Tibial nerve (tissue), 4 donors: ENCODE results near the gene NSDHL.

Experiments used
- CTCF ChIP-seq, 5 experiments: fragments of 200-600 bp in 3 of 5; fragments of 450-650 bp in 2 of 5; sonication (generic) in 3 of 5; IDR thresholded peaks; one replicate each; pipeline ENCODE4 v1.5.1; 2016 to 2019; ENCODE audit warnings: antibody characterized with exemption in 5 of 5, mild to moderate bottlenecking in 3 of 5, moderate library complexity in 2 of 5
- EP300 ChIP-seq, 2 donors: sonication (generic); formaldehyde crosslinking; IDR thresholded peaks; one replicate each; pipeline ENCODE4 v1.6.1; 2017; ENCODE audit warnings: antibody characterized with exemption in 2 of 2, mild to moderate bottlenecking in 1 of 2
- POLR2A ChIP-seq, 2 donors: fragments of 450-650 bp; IDR thresholded peaks; one replicate each; pipeline ENCODE4 v1.6.1; 2017; ENCODE audit warnings: antibody characterized with exemption in 2 of 2, mild to moderate bottlenecking in 2 of 2, moderate library complexity in 2 of 2

- TF ChIP-seq CTCF (IDR thresholded peaks at IDR 0.05) (no peak), EP300 (IDR thresholded peaks at IDR 0.05) (no peak), POLR2A (IDR thresholded peaks at IDR 0.05) (no peak)
Observed at GRCh38 chrX:152819266-152819665, 11.6 kb upstream of the NSDHL start.
